Panc1 (cell line): Measurements from ENCODE around the gene NFATC1. TPM values are rescaled to one million over a fixed set of nuclear protein-coding genes. Genes with fewer than 3 reads are reported as not detected.

Source experiments
- ATAC-seq: fragments of 200-7000 bp; cut with Tn5 transposase; 2 replicates; pipeline ENCODE4 v1.9.1; 2020; ENCODE audit warnings: mild to moderate bottlenecking, moderate library complexity
- BruUV-seq: library from RNA; stranded (reverse); fragments of 400-500 nt; replicated peaks from 2 replicates; lab custom pipeline; 2021; lab: Mats Ljungman, UMichigan
- CTCF ChIA-PET: fragments of 300-600 bp; sonication (Branson Sonifier 250); formaldehyde crosslinking; loops from one replicate; lab custom pipeline; 2022; ENCODE audit warnings: antibody characterized with exemption; lab: Charles Lee
- POLR2A ChIA-PET: fragments of 300-600 bp; sonication (Branson Sonifier 250); formaldehyde crosslinking; loops from one replicate; lab custom pipeline; 2022; ENCODE audit warnings: antibody characterized with exemption; lab: Charles Lee
- DNase-seq: peaks from one replicate; pipeline ENCODE4 v3.0.0-alpha.2; 2010; ENCODE audit warnings: low read depth, low spot score
- H3K27ac ChIP-seq: 2 replicates; pipeline ENCODE4 v1.5.1; 2011; ENCODE audit warnings: mild to moderate bottlenecking, low read length, inconsistent platforms
- H3K27me3 ChIP-seq: fragments of 200-500 bp; sonication (Bioruptor generic); 2 replicates; pipeline ENCODE4 v1.6.0; 2014; ENCODE audit warnings: low read length, inconsistent platforms; ENCODE audit not compliant: control insufficient read depth, insufficient read depth
- H3K36me3 ChIP-seq: fragments of 200-500 bp; sonication (Bioruptor generic); 2 replicates; pipeline ENCODE4 v1.5.1; 2014; ENCODE audit warnings: inconsistent platforms, mild to moderate bottlenecking, low read length, moderate library complexity; ENCODE audit not compliant: control insufficient read depth, insufficient read depth
- H3K4me1 ChIP-seq: 2 replicates; pipeline ENCODE4 v1.5.1; 2011; ENCODE audit warnings: inconsistent platforms, mild to moderate bottlenecking, low read length, moderate library complexity; ENCODE audit not compliant: control insufficient read depth, insufficient read depth
- H3K4me3 ChIP-seq, 2 experiments: 2 replicates each; pipeline ENCODE4 v1.5.1; 2011 to 2012; ENCODE audit warnings: low read depth in 2 of 2, low read length in 2 of 2, mild to moderate bottlenecking in 2 of 2, inconsistent platforms in 1 of 2, moderate library complexity in 1 of 2
- H3K9me3 ChIP-seq: fragments of 200-500 bp; sonication (Bioruptor generic); 2 replicates; pipeline ENCODE4 v1.5.1; 2014; ENCODE audit warnings: low read depth, mild to moderate bottlenecking, inconsistent platforms, low read length, moderate library complexity; ENCODE audit not compliant: control insufficient read depth, insufficient read depth
- CTCF ChIP-seq: fragments of 450-650 bp; IDR thresholded peaks from 2 replicates; pipeline ENCODE4 v1.5.1; 2017; ENCODE audit warnings: mild to moderate bottlenecking
- POLR2AphosphoS5 ChIP-seq: IDR thresholded peaks from 2 replicates; pipeline ENCODE4 v1.6.1; 2012; ENCODE audit warnings: mild to moderate bottlenecking, low read depth, low read length, moderate library complexity
- REST ChIP-seq, 2 experiments: IDR thresholded peaks; 2 replicates each; pipeline ENCODE4 v1.6.1; 2011 to 2012; ENCODE audit warnings: low read depth in 2 of 2, control low read depth in 1 of 2, low read length in 1 of 2, mild to moderate bottlenecking in 1 of 2, moderate library complexity in 1 of 2; ENCODE audit not compliant: insufficient read depth in 1 of 2
- SIN3A ChIP-seq: IDR thresholded peaks from 2 replicates; pipeline ENCODE4 v1.6.1; 2012; ENCODE audit warnings: low read depth, mild to moderate bottlenecking, low read length, moderate library complexity, borderline replicate concordance; ENCODE audit not compliant: insufficient read depth
- TCF7L2 ChIP-seq: IDR thresholded peaks from 2 replicates; pipeline ENCODE4 v1.6.1; 2011; ENCODE audit warnings: mild to moderate bottlenecking, low read depth, low read length, inconsistent platforms
- in situ Hi-C: cut with HindIII; loops from 2 replicates; pipeline ENCODE4 v1.10.0; 2016; ENCODE audit warnings: low sequenced_read_pairs, low pct_unique_long_range_greater_than_20kb
- intact Hi-C: fragments of 100-400 bp; cut with micrococcal nuclease; formaldehyde crosslinking; loops from one replicate; pipeline ENCODE4 v1.10.0; 2022; ENCODE audit not compliant: unreplicated experiment
- total RNA-seq: library from RNA; stranded (reverse); gene quantifications from one replicate; pipeline ENCODE4 v1.2.1, GENCODE V29; 2021; ENCODE audit not compliant: unreplicated experiment

Gene NFATC1
- total RNA-seq, 1 experiment from 2014 or later: 30.8 TPM

GRCh38 chr18:79542213-79542612, 146.5 kb downstream of the NFATC1 start:
- intact Hi-C loops (no loop called here), in situ Hi-C loops (no loop called here)
- Histone ChIP-seq H3K4me3 (no peak overlapping the region), H3K27ac (no peak overlapping the region), H3K4me1 (no peaks in the 10 kb centered on the region), H3K36me3 (no peaks in the 10 kb centered on the region), H3K27me3 (peaks cover 18% of the 10 kb centered on the region), H3K9me3 (no peaks in the 10 kb centered on the region)
- ATAC-seq: no peak
- POLR2A ChIA-PET: no interaction called here
- DNase-seq: no peak
- no peak for TF ChIP-seq POLR2AphosphoS5
- TF ChIP-seq REST (IDR thresholded peaks at IDR 0.05; ENCODE audit: insufficient read depth in 1 of 2, low read depth in 2 of 2, low read length in 1 of 2): no peak
- TF ChIP-seq CTCF: no peak
- TF ChIP-seq TCF7L2: no peak
- no peak for TF ChIP-seq SIN3A
- BruUV-seq: no TSS peak
- CTCF ChIA-PET: no interaction called here

GRCh38 chr18:79542876-79543750, 147.4 kb downstream of the NFATC1 start:
- in situ Hi-C loops (no loop called here), intact Hi-C loops (no loop called here)
- Histone ChIP-seq H3K4me1 (no peaks in the 10 kb centered on the region), H3K27ac (no peak overlapping the region), H3K27me3 (peaks cover 21% of the 10 kb centered on the region), H3K36me3 (no peaks in the 10 kb centered on the region), H3K4me3 (no peak overlapping the region), H3K9me3 (no peaks in the 10 kb centered on the region)
- no TSS peak for BruUV-seq
- TF ChIP-seq REST (IDR thresholded peaks at IDR 0.05; ENCODE audit: insufficient read depth in 1 of 2, low read depth in 2 of 2, low read length in 1 of 2) (no peak), POLR2AphosphoS5 (no peak), SIN3A (no peak), TCF7L2 (no peak), CTCF (no peak)
- ATAC-seq: no peak
- DNase-seq: no peak
- ChIA-PET POLR2A (no interaction called here), CTCF (no interaction called here)
